ENCODE results near the gene ALKBH6. TPM values are rescaled to one million over a fixed set of nuclear protein-coding genes. Genes with fewer than 3 reads are reported as not detected.

ALKBH6 gene
- total RNA-seq, 2 donors from 2014 or later: 33.3 to 34.2 TPM

- ATAC-seq: no peak
- H3K4me1 Mint-ChIP-seq: peaks cover under 1% of the 10 kb centered on the region
Measured at GRCh38 chr19:36023432-36023831, 9.4 kb upstream of the ALKBH6 start.

DNA sequence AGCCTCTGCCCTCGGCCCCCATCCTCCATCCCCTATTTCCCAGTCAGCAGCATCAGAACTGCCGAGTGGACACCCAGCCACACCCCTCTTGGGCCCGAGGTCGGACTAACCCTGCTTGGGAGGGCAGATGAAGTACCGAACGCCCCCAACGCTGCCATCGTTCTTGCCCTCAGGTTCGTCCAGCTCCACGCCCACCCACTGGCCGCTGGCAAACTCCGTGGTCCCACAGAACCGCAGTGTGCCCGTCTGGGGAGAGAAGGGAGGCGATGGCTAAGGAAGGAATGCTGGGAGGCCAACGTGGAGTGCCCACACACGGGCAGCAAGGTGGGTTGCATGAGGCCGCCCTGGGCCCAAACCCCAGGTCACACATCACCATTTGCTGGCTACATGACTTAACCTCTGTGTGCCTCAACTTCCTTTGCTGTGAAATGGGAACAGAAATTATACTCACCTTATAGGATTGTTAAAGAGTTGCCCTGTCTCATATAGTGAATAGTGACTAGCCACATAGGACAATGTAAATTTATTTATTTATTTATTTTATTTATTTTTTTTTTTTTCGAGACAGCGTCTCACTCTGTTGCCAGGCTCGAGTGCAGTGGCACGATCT lies 5.2 kb upstream of the ALKBH6 start:
- DNase-seq (no peak), ATAC-seq (no peak)
- H3K27ac Mint-ChIP-seq: no peak overlapping the region
- no peaks in the 10 kb centered on the region for H3K9me3 ChIP-seq (ENCODE audit: control insufficient read depth, low read length, poor library complexity, severe bottlenecking)
- no peak overlapping the region for H3K4me3 Mint-ChIP-seq
- H3K36me3 Mint-ChIP-seq (ENCODE audit: low read depth): peaks cover 3% of the 10 kb centered on the region
- peaks cover 14% of the 10 kb centered on the region for H3K4me1 Mint-ChIP-seq
- H3K27me3 Mint-ChIP-seq: no peaks in the 10 kb centered on the region

More at GRCh38 chr19:36023432-36023831, 9.4 kb upstream of the ALKBH6 start:
- no peaks in the 10 kb centered on the region for H3K9me3 ChIP-seq (ENCODE audit: control insufficient read depth, low read length, poor library complexity, severe bottlenecking)
- DNase-seq: no peak
- H3K27ac Mint-ChIP-seq: no peak overlapping the region
- H3K36me3 Mint-ChIP-seq (ENCODE audit: low read depth): peaks cover 3% of the 10 kb centered on the region
- no peak overlapping the region for H3K4me3 Mint-ChIP-seq
- H3K27me3 Mint-ChIP-seq: no peaks in the 10 kb centered on the region

DNA sequence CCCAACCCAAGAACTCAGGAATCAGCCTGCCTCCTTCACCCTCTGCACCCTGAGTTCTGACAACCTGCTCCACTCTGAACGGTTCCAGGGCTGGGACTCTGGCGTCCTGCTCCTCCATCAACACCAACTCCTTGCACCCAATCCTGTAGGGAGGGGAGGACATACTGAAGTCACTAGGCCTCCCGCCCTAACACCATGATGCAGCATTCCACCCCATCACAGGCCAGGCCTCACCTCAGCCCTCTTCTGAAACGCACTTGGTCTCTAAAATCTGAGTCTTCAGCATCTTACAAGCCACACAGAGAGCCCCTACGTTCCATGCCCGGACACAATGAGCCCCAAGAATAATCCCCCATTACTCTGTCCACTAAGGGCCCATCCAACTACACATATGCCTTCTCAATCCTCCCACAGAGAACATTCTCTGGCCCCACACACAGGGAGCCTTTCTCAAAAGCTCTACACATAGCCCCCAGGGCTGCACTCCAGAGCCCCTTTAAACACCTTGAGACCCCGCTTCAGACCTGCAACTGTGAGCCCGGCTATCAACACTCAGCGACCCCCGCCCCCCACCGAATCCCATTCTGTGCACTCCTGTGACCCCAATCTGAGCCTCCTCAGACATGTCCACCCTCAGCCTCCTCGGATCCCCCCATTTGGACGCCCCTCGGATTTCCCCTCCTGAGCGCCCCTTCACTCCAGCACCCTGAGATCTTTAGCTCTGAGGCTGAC lies 567 bp downstream of the ALKBH6 start:
- H3K4me3 Mint-ChIP-seq: peak overlapping the region; percentile 99
- no peak for ATAC-seq

DNA sequence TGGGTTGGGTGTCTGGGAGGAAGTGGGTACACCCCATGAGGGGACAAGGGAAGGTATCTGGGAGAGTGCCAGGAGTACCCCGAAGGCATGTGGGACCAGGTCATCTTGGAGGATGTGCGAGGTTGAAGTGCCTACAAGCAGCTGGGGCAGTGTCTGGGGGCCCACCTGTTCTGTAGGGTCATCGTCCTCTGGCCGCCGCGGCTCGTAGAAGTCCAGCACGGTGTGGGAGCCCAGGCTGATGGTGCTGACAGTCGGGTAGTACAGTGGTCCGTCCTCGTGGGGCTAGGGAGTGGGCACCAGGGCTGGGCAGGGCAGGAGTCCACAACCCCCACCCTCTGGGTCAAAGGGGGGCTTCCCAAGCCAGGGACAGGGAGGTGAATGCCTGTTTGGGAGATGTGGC lies 3.6 kb downstream of the ALKBH6 start:
- DNase-seq (no peak), ATAC-seq (no peak)
- Mint-ChIP-seq H3K36me3 (ENCODE audit: low read depth) (peaks cover 2% of the 10 kb centered on the region), H3K4me1 (peaks cover 42% of the 10 kb centered on the region), H3K27me3 (no peaks in the 10 kb centered on the region), H3K27ac (peak overlapping the region; percentile 77), H3K4me3 (peak overlapping the region; percentile 80)
- H3K9me3 ChIP-seq (ENCODE audit: control insufficient read depth, low read length, poor library complexity, severe bottlenecking): no peaks in the 10 kb centered on the region

More for the DNA sequence above, 567 bp downstream of the ALKBH6 start:
- H3K27ac Mint-ChIP-seq: peak overlapping the region; percentile 96
- no peaks in the 10 kb centered on the region for H3K27me3 Mint-ChIP-seq
- no peaks in the 10 kb centered on the region for H3K9me3 ChIP-seq (ENCODE audit: control insufficient read depth, low read length, poor library complexity, severe bottlenecking)
- H3K4me1 Mint-ChIP-seq: peaks cover 43% of the 10 kb centered on the region
- peaks cover 2% of the 10 kb centered on the region for H3K36me3 Mint-ChIP-seq (ENCODE audit: low read depth)
- no peak for DNase-seq

- Mint-ChIP-seq H3K4me1 (peaks cover 38% of the 10 kb centered on the region), H3K27me3 (no peaks in the 10 kb centered on the region), H3K36me3 (ENCODE audit: low read depth) (peaks cover 2% of the 10 kb centered on the region), H3K27ac (peak overlapping the region; percentile 77), H3K4me3 (peak overlapping the region; percentile 80)
- ATAC-seq (no peak), DNase-seq (no peak)
- H3K9me3 ChIP-seq (ENCODE audit: control insufficient read depth, low read length, poor library complexity, severe bottlenecking): no peaks in the 10 kb centered on the region
Measured at GRCh38 chr19:36009633-36010379, 4.2 kb downstream of the ALKBH6 start.

DNA sequence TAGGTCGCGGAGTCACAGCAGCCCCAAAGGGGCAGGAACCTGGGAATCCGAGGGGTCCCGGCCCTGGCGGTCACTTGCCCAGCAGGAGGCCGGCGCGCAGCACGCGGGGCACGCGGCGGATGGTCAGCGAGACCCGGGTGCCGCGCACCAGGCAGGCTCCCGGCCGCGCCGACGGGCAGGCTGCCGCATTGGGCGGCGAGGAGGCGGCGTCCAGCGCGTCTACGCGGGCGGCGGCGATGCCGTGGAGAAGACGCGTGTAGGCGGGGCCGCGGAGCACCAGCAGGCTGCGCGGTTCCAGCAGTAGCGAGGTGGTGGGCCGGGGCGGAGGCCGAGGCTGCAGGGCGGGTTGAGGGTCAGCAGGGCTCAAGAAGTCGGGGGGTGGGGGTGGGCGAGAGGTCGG lies 4.8 kb downstream of the ALKBH6 start:
- ATAC-seq (peak; percentile 14), DNase-seq (peak; percentile 19 to 35 (median 33))
- Mint-ChIP-seq H3K27ac (peak overlapping the region; percentile 77), H3K4me1 (peaks cover 35% of the 10 kb centered on the region), H3K27me3 (no peaks in the 10 kb centered on the region), H3K4me3 (peak overlapping the region; percentile 80), H3K36me3 (ENCODE audit: low read depth) (peaks cover 2% of the 10 kb centered on the region)
- no peaks in the 10 kb centered on the region for H3K9me3 ChIP-seq (ENCODE audit: control insufficient read depth, low read length, poor library complexity, severe bottlenecking)

- H3K9me3 ChIP-seq (ENCODE audit: control insufficient read depth, low read length, poor library complexity, severe bottlenecking): no peaks in the 10 kb centered on the region
- Mint-ChIP-seq H3K4me1 (peaks cover 27% of the 10 kb centered on the region), H3K36me3 (ENCODE audit: low read depth) (no peaks in the 10 kb centered on the region), H3K27ac (peak within 1 kb of the TSS; percentile 77), H3K27me3 (no peaks in the 10 kb centered on the region), H3K4me3 (peak within 1 kb of the TSS; percentile 80)
- ATAC-seq (no peak), DNase-seq (no peak)
Measured at GRCh38 chr19:36008336-36008978, 5.6 kb downstream of the ALKBH6 start, which contains the start of gene SYNE4. TSS of gene SYNE4 (minus strand) at chr19:36008813. CDS start at chr19:36008681, 132 bp downstream.

GRCh38 chr19:36006955-36007354 lies 7.1 kb downstream of the ALKBH6 start:
- H3K4me3 Mint-ChIP-seq: no peak overlapping the region
- no peaks in the 10 kb centered on the region for H3K9me3 ChIP-seq (ENCODE audit: control insufficient read depth, low read length, poor library complexity, severe bottlenecking)
- ATAC-seq (no peak), DNase-seq (no peak)
- H3K27me3 Mint-ChIP-seq: no peaks in the 10 kb centered on the region
- no peaks in the 10 kb centered on the region for H3K36me3 Mint-ChIP-seq (ENCODE audit: low read depth)
- peaks cover 28% of the 10 kb centered on the region for H3K4me1 Mint-ChIP-seq
- no peak overlapping the region for H3K27ac Mint-ChIP-seq

GRCh38 chr19:36003284-36003683 lies 10.7 kb downstream of the ALKBH6 start:
- DNase-seq: no peak
- Mint-ChIP-seq H3K27ac (no peak overlapping the region), H3K27me3 (no peaks in the 10 kb centered on the region), H3K4me1 (peaks cover 19% of the 10 kb centered on the region), H3K4me3 (no peak overlapping the region), H3K36me3 (ENCODE audit: low read depth) (no peaks in the 10 kb centered on the region)
- no peaks in the 10 kb centered on the region for H3K9me3 ChIP-seq (ENCODE audit: control insufficient read depth, low read length, poor library complexity, severe bottlenecking)
- ATAC-seq: no peak

DNA sequence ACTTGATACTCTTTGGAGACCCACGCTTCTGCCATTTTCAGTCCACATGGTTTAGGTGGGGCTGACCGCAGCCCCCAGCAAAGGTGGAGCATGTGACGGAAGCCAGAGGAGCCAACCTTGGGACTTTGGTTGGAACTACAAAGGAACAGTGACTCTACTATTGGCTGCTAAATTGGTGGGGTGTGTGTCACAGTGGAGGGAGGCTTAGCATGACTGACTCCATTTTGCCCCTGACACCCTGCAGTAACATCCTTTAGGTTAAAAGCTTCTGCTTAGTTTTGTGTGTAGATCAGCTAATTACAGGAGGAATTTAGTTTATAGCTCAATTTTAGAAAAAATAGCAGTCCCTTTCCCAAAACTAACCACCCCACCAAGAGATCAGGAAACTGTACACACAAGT lies 12.4 kb downstream of the ALKBH6 start:
- ATAC-seq (no peak), DNase-seq (no peak)
- Mint-ChIP-seq H3K27ac (no peak overlapping the region), H3K4me3 (no peak overlapping the region), H3K36me3 (ENCODE audit: low read depth) (no peaks in the 10 kb centered on the region), H3K4me1 (peaks cover 29% of the 10 kb centered on the region), H3K27me3 (no peaks in the 10 kb centered on the region)
- no peaks in the 10 kb centered on the region for H3K9me3 ChIP-seq (ENCODE audit: control insufficient read depth, low read length, poor library complexity, severe bottlenecking)

GRCh38 chr19:35996777-35997176 lies 17.2 kb downstream of the ALKBH6 start:
- H3K4me3 Mint-ChIP-seq: peak overlapping the region; percentile 97
- ATAC-seq (no peak), DNase-seq (no peak)
- peaks cover 29% of the 10 kb centered on the region for H3K4me1 Mint-ChIP-seq
- H3K27ac Mint-ChIP-seq: peak overlapping the region; percentile 49
- no peaks in the 10 kb centered on the region for H3K36me3 Mint-ChIP-seq (ENCODE audit: low read depth)
- no peaks in the 10 kb centered on the region for H3K9me3 ChIP-seq (ENCODE audit: control insufficient read depth, low read length, poor library complexity, severe bottlenecking)
- no peaks in the 10 kb centered on the region for H3K27me3 Mint-ChIP-seq

DNA sequence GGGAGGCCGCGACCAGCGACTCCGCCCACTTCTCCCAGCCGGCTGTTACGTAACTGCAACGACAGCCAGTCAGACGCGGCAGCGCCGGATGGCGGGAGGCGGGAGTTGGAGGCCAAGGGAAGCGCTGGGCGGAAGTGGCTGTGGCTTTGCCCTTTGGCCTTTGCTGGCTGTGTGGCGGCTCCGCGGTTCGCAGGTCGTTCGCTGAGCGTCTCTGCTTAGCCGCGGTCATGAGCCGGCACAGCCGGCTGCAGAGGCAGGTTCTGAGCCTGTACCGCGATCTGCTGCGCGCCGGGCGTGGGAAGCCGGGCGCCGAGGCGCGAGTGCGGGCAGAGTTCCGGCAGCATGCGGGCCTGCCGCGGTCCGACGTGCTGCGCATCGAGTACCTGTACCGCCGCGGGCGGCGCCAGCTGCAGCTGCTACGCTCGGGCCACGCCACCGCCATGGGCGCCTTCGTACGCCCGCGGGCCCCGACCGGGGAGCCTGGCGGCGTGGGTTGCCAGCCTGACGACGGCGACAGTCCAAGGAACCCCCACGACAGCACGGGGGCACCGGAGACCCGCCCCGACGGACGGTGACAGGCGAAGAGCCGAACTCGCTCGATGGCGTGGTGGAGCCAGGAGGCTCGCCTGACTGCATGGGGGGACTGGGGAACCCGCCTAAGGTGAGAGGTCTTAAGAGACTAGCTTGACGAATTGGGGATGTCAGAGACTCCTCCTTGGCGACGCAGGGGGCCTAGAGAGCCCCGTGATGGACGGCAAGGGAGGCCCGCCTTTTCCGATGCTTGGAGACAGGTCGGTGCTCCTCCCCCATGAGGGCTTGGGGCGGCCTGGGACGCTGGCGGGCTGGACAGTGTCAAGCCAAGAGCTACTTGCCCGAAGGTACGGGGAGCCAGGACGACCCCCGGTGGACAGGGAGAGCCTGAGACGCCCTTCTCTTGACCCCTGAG lies 18.7 kb downstream of the ALKBH6 start, which contains the start of gene SDHAF1:
Gene SDHAF1 (plus strand): TSS at position 141 of the 946 bp plus-strand sequence. CDS start 87 bp downstream, at position 228.
- H3K4me1 Mint-ChIP-seq: peaks cover 25% of the 10 kb centered on the region
- no peaks in the 10 kb centered on the region for H3K27me3 Mint-ChIP-seq
- peak within 1 kb of the TSS; percentile 97 for H3K4me3 Mint-ChIP-seq
- peak; percentile 78 to 82 (median 80) for DNase-seq
- peak; percentile 93 for ATAC-seq
- no peaks in the 10 kb centered on the region for H3K9me3 ChIP-seq (ENCODE audit: control insufficient read depth, low read length, poor library complexity, severe bottlenecking)
- peak within 1 kb of the TSS; percentile 81 for H3K27ac Mint-ChIP-seq
- no peaks in the 10 kb centered on the region for H3K36me3 Mint-ChIP-seq (ENCODE audit: low read depth)

Measured in T-helper 17 cell (primary cell).